HEK293 (cell line): ENCODE measurements around the gene TANGO2.

Source experiments
- ZEB2 ChIP-seq: fragments of 450-650 bp; formaldehyde crosslinking; IDR thresholded peaks from 2 replicates; pipeline ENCODE4 v1.5.1; 2016; ENCODE audit warnings: missing biosample characterization, missing genetic modification characterization
- TF ChIP-seq, protein P1 (sequence below): fragments of 450-650 bp; formaldehyde crosslinking; IDR thresholded peaks from 2 replicates; pipeline ENCODE4 v1.5.1; 2016; ENCODE audit warnings: missing biosample characterization, missing genetic modification characterization
- TF ChIP-seq, protein P2 (sequence below): fragments of 450-650 bp; formaldehyde crosslinking; IDR thresholded peaks from 2 replicates; pipeline ENCODE4 v1.5.1; 2016; ENCODE audit warnings: missing biosample characterization, missing genetic modification characterization
- TF ChIP-seq, protein P3 (sequence below): sonication (generic); formaldehyde crosslinking; IDR thresholded peaks from 2 replicates; pipeline ENCODE4 v1.8.1; 2022; ENCODE audit warnings: mild to moderate bottlenecking, moderate library complexity, missing genetic modification reagents

DNA sequence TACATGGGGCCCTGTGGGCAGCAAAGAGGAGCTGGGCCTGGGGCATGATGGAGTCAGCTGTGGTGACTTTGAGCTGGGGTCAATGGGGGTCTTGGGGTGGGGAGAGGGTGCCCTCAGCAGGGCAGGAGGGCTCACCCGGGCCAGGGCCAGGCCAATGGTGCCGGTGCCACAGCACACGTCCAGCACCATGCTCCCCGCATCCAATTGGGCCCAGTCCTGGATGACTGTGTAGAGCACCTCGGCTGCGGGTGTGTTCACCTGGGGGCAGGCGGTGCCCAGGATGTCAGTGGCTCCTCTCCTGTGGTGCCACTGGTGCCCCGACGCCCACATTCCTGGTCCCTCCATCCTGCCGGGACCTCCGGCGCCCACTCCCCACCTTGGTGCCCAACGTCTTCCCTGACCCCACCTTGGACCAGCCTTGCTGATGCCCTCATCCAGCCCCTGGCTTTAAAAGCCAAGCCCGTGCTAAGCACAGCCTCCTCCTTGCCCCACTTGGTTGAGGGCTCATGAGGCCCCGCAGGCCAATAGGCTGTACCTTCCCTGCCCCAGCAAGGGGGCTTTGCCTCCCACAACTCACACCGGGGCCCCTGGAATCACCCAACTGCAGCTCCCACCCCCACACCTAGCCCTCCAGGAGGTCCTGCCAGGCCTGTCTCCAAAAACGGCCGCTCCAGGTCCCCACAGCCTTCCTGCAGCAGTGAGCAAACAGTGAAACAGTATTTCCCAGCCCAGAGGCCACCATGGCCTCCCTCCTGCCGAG is 92.8 kb downstream of the TANGO2 start:
- TF ChIP-seq ZEB2 = no peak
- TF ChIP-seq, protein P1, sequence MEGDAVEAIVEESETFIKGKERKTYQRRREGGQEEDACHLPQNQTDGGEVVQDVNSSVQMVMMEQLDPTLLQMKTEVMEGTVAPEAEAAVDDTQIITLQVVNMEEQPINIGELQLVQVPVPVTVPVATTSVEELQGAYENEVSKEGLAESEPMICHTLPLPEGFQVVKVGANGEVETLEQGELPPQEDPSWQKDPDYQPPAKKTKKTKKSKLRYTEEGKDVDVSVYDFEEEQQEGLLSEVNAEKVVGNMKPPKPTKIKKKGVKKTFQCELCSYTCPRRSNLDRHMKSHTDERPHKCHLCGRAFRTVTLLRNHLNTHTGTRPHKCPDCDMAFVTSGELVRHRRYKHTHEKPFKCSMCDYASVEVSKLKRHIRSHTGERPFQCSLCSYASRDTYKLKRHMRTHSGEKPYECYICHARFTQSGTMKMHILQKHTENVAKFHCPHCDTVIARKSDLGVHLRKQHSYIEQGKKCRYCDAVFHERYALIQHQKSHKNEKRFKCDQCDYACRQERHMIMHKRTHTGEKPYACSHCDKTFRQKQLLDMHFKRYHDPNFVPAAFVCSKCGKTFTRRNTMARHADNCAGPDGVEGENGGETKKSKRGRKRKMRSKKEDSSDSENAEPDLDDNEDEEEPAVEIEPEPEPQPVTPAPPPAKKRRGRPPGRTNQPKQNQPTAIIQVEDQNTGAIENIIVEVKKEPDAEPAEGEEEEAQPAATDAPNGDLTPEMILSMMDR = no peak
- TF ChIP-seq, protein P2, sequence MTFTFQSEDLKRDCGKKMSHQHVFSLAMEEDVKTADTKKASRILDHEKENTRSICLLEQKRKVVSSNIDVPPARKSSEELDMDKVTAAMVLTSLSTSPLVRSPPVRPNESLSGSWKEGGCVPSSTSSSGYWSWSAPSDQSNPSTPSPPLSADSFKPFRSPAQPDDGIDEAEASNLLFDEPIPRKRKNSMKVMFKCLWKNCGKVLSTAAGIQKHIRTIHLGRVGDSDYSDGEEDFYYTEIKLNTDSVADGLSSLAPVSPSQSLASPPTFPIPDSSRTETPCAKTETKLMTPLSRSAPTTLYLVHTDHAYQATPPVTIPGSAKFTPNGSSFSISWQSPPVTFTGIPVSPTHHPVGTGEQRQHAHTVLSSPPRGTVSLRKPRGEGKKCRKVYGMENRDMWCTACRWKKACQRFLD (tag by site-specific recombination) = no peak
- TF ChIP-seq, protein P3, sequence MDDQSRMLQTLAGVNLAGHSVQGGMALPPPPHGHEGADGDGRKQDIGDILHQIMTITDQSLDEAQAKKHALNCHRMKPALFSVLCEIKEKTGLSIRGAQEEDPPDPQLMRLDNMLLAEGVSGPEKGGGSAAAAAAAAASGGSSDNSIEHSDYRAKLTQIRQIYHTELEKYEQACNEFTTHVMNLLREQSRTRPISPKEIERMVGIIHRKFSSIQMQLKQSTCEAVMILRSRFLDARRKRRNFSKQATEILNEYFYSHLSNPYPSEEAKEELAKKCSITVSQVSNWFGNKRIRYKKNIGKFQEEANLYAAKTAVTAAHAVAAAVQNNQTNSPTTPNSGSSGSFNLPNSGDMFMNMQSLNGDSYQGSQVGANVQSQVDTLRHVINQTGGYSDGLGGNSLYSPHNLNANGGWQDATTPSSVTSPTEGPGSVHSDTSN = no peak
